Skeletal muscle tissue (tissue), 4 donors: ENCODE results near the gene KLRG1. TPM values are rescaled to one million over a fixed set of nuclear protein-coding genes. Genes with fewer than 3 reads are reported as not detected.

Experiments
- H3K27ac ChIP-seq: one replicate; pipeline ENCODE4 v1.7.0; 2013; ENCODE audit warnings: mild to moderate bottlenecking, low read depth, low read length, inconsistent platforms
- H3K27me3 ChIP-seq, 3 donors: one replicate each; pipeline ENCODE4 v1.7.0; 2013; ENCODE audit warnings: low read length in 3 of 3; ENCODE audit not compliant: control insufficient read depth in 3 of 3, insufficient read depth in 3 of 3
- H3K36me3 ChIP-seq, 3 donors: one replicate each; pipeline ENCODE4 v1.7.0; 2013; ENCODE audit warnings: low read length in 3 of 3; ENCODE audit not compliant: control insufficient read depth in 3 of 3, insufficient read depth in 3 of 3
- H3K4me1 ChIP-seq, 3 donors: one replicate each; pipeline ENCODE4 v1.7.0; 2013; ENCODE audit warnings: low read length in 3 of 3, mild to moderate bottlenecking in 3 of 3; ENCODE audit not compliant: control insufficient read depth in 3 of 3, insufficient read depth in 3 of 3
- H3K4me3 ChIP-seq, 3 donors: one replicate each; pipeline ENCODE4 v1.7.0; 2013; ENCODE audit warnings: low read length in 3 of 3
- H3K9ac ChIP-seq, 3 donors: one replicate each; pipeline ENCODE4 v1.7.0; 2013; ENCODE audit warnings: low read length in 3 of 3, mild to moderate bottlenecking in 3 of 3, moderate library complexity in 2 of 3, low read depth in 1 of 3
- H3K9me3 ChIP-seq, 3 donors: one replicate each; pipeline ENCODE4 v1.7.0; 2013; ENCODE audit warnings: low read length in 3 of 3; ENCODE audit not compliant: control insufficient read depth in 3 of 3
- total RNA-seq: library from RNA; depleted of rRNA; stranded (reverse); fragments of >200 nt; gene quantifications from one replicate; pipeline ENCODE4 v1.2.3, GENCODE V29; 2014
- donor health status: Osteomylitis.

KLRG1 gene
- total RNA-seq, 1 donor from 2014 or later: 3.7 TPM

GRCh38 chr12:9052610-9053009 lies 63.3 kb downstream of the KLRG1 start:
- H3K9me3 ChIP-seq: no peaks in the 10 kb centered on the region
- H3K27ac ChIP-seq: no peak overlapping the region
- H3K4me3 ChIP-seq: no peak overlapping the region
- H3K9ac ChIP-seq: no peak overlapping the region
- no peaks in the 10 kb centered on the region for H3K36me3 ChIP-seq
- no peaks in the 10 kb centered on the region for H3K4me1 ChIP-seq
- H3K27me3 ChIP-seq: no peaks in the 10 kb centered on the region

Other genes with a start within 250 kb of the KLRG1 start
- not detected for gene A2ML1, start 166.9 kb upstream of the KLRG1 start, total RNA-seq
- gene PHC1, start 75.0 kb upstream of the KLRG1 start, total RNA-seq: 15.1 TPM
- gene M6PR, start 39.9 kb upstream of the KLRG1 start, total RNA-seq: 138 TPM
- gene A2M, start 126.4 kb downstream of the KLRG1 start, total RNA-seq: 244 TPM
- 1.0 TPM for gene PZP, start 218.8 kb downstream of the KLRG1 start, total RNA-seq